Progenitor cell of endocrine pancreas (in vitro differentiated cells): Measurements from ENCODE around the gene WNK2. TPM values are rescaled to one million over a fixed set of nuclear protein-coding genes. Genes with fewer than 3 reads are reported as not detected.

Experiments used
- DNase-seq: peaks from one replicate; pipeline ENCODE4 v3.0.0; 2021; ENCODE audit warnings: low spot score; ENCODE audit not compliant: unreplicated experiment
- H3K27ac Mint-ChIP-seq: 2 replicates; pipeline ENCODE4 v1.8.0; 2021; ENCODE audit warnings: mild to moderate bottlenecking, moderate library complexity, mixed read lengths
- H3K27me3 Mint-ChIP-seq: 2 replicates; pipeline ENCODE4 v1.8.0; 2021; ENCODE audit warnings: mixed read lengths
- H3K36me3 Mint-ChIP-seq: 2 replicates; pipeline ENCODE4 v1.8.0; 2022; ENCODE audit warnings: mixed read lengths; ENCODE audit not compliant: insufficient read depth
- H3K4me1 Mint-ChIP-seq: 2 replicates; pipeline ENCODE4 v1.8.0; 2021; ENCODE audit warnings: low read depth, mixed read lengths
- H3K4me3 Mint-ChIP-seq: 2 replicates; pipeline ENCODE4 v1.8.0; 2021; ENCODE audit warnings: low read depth, mild to moderate bottlenecking, moderate library complexity, mixed read lengths
- H3K9me3 Mint-ChIP-seq: 2 replicates; pipeline ENCODE4 v1.8.0; 2021; ENCODE audit warnings: low read depth, mixed read lengths
- total RNA-seq: library from RNA; stranded (reverse); gene quantifications from 2 replicates; pipeline ENCODE4 v1.2.1, GENCODE V29; 2021
- TF ChIP-seq, protein P1 (sequence below): fragments of 200-600 bp; sonication (generic); IDR thresholded peaks from one replicate; pipeline ENCODE4 v1.5.0; 2021; ENCODE audit warnings: antibody characterized with exemption, mild to moderate bottlenecking; ENCODE audit not compliant: unreplicated experiment

WNK2 gene
- total RNA-seq, 1 donor from 2014 or later, result 345 TPM

DNA sequence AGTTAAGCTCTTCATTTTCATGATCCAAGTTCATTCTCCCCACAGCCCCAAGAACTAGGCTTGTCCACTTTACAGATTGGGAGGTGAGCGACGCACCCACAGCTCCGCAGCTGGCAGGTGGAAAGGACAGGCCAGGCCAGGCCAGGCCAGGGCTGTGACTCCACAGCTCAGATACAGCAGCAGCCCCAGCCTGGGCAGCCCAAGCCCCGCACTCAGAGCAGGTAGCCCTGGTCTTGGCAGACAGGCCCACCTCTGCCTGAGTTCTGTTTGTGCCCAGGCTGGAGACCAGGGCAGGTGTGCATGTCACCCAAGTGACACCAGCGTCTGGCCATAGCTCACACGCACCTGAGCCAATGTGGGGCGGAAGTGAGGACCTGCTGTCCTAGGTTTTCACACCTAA lies 124.7 kb downstream of the WNK2 start:
- TF ChIP-seq, protein P1, sequence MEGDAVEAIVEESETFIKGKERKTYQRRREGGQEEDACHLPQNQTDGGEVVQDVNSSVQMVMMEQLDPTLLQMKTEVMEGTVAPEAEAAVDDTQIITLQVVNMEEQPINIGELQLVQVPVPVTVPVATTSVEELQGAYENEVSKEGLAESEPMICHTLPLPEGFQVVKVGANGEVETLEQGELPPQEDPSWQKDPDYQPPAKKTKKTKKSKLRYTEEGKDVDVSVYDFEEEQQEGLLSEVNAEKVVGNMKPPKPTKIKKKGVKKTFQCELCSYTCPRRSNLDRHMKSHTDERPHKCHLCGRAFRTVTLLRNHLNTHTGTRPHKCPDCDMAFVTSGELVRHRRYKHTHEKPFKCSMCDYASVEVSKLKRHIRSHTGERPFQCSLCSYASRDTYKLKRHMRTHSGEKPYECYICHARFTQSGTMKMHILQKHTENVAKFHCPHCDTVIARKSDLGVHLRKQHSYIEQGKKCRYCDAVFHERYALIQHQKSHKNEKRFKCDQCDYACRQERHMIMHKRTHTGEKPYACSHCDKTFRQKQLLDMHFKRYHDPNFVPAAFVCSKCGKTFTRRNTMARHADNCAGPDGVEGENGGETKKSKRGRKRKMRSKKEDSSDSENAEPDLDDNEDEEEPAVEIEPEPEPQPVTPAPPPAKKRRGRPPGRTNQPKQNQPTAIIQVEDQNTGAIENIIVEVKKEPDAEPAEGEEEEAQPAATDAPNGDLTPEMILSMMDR, result no peak
- no peaks in the 10 kb centered on the region for H3K9me3 Mint-ChIP-seq
- H3K36me3 Mint-ChIP-seq, result peaks cover 25% of the 10 kb centered on the region

DNA sequence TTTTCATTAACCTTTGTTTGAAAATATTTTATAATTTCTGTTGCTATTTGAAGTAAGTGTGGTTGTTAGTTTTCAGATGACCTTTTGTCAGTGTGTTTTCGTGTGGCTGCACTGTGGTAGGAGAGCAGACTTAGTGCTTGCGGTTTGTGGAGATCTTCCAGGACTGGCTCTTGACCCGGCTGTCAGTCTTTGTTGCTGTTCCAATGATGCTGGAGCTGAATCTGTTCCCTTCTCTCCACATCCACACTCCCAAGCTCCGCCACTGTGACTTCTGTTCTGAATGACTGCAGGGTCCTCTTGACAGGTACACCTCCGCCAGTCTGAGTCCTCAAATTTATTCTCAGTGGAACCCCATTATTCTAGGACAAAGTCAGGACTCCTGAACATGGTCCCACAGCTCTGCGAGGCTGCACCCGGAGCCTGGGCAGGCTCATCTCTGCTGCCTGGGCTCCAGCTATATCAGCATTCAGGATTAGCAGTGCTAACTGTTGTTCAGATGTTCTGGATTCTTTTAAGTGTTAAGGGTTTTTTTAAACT lies 126.0 kb downstream of the WNK2 start:
- TF ChIP-seq, protein P1, result no peak
- Mint-ChIP-seq H3K27ac (peak overlapping the region; percentile 16), H3K27me3 (no peaks in the 10 kb centered on the region), H3K4me1 (peaks cover 7% of the 10 kb centered on the region), H3K4me3 (no peak overlapping the region), H3K9me3 (no peaks in the 10 kb centered on the region), H3K36me3 (peaks cover 25% of the 10 kb centered on the region)
- DNase-seq, result no peak

More for the DNA sequence above, 124.7 kb downstream of the WNK2 start:
- Mint-ChIP-seq H3K4me1 (peaks cover 7% of the 10 kb centered on the region), H3K27ac (no peak overlapping the region), H3K4me3 (no peak overlapping the region), H3K27me3 (no peaks in the 10 kb centered on the region)
- no peak for DNase-seq

DNA sequence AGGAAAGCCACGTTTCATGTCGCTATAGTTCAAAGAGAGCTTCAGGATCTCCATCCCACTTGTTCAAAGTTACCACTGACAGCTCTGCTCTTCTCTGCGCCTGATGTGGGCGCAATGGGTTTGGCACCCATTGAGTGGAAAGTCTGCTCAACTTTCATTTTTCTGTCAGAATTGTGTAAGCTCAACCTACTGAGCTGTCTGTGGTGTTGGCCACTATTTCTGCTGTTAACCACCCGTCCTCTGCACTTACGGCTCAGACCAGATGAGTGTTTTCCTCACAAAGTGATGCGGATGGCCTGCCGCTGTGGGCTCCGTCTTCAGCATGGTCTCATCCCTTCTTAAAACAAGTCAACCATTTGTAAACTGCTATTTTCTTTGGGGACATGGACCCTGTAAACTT lies 131.2 kb downstream of the WNK2 start:
- TF ChIP-seq, protein P1, result no peak
- peaks cover 24% of the 10 kb centered on the region for H3K36me3 Mint-ChIP-seq
- no peaks in the 10 kb centered on the region for H3K27me3 Mint-ChIP-seq
- no peak overlapping the region for H3K27ac Mint-ChIP-seq
- H3K4me1 Mint-ChIP-seq, result peaks cover 17% of the 10 kb centered on the region
- H3K9me3 Mint-ChIP-seq, result no peaks in the 10 kb centered on the region
- no peak for DNase-seq
- no peak overlapping the region for H3K4me3 Mint-ChIP-seq

DNA sequence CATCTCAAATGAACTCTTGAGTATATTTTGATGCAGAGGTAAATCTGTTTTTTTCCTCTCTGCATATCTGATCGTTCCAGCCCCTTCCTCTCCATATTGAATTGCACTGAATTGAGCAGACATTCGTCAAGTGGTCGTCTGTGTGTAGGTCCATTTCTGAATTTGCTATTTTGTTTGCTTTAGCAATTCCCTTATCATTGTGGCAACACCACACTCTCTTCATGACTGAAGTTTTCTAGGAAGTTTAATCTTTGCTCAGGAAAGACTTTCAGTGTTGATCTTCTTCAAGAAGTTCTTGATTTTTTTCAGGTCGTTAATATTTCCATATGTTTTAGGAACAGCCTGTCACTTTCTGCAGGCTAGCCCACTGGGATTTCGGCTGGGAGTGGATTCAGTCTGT lies 132.0 kb downstream of the WNK2 start:
- Mint-ChIP-seq H3K27ac (no peak overlapping the region), H3K4me1 (peaks cover 17% of the 10 kb centered on the region), H3K4me3 (no peak overlapping the region), H3K36me3 (peaks cover 21% of the 10 kb centered on the region), H3K27me3 (no peaks in the 10 kb centered on the region), H3K9me3 (no peaks in the 10 kb centered on the region)
- TF ChIP-seq, protein P1, result no peak
- DNase-seq, result no peak

DNA sequence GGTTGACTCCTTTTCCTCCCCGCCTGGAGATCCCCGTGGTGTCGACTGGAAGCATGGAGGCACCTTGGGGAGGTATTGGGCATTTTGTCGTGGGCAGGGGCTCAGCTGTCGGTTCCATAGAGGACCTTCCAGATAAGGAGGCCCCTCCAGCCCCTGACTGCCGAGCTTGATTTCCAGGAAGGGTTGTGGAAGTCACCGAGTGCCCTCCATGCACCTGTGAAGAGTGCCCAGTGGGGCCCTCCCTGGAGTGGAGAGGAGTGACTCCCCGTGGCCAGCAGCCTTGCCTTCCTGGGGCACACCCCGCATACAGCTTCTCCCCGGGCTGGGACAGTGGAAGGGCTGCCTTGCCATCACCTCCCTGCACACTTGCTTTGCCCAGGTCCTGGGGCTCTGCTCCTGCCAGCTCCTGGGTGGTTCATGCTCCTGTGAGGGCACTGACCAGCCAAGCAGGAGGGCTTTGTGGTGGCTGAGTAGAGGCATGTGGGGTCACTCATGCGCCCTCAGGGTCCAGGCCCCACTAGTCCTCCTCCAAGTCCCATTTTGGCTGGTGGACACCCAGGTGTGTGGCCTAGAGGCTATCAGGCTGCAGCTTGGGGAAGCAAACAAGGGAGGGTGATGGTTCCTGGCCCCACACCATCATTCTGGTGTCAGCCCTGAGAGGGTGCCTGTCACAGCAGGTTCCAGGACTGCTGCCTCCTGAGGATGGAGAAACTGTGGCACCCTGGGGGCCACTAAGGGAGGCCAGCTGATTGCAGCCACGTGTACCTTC lies 133.0 kb downstream of the WNK2 start:
- H3K4me1 Mint-ChIP-seq, result peaks cover 17% of the 10 kb centered on the region
- no peaks in the 10 kb centered on the region for H3K27me3 Mint-ChIP-seq
- DNase-seq, result no peak
- H3K9me3 Mint-ChIP-seq, result no peaks in the 10 kb centered on the region
- no peak overlapping the region for H3K27ac Mint-ChIP-seq
- TF ChIP-seq, protein P1, result no peak
- peaks cover 17% of the 10 kb centered on the region for H3K36me3 Mint-ChIP-seq
- no peak overlapping the region for H3K4me3 Mint-ChIP-seq
